ENCODE data around the gene MTCH1. TPM values are rescaled to one million over a fixed set of nuclear protein-coding genes. Genes with fewer than 3 reads are reported as not detected.

MTCH1 gene
- total and polyA plus RNA-seq, 9 of the 15 experiments (the other 6 are each of a cell fraction or from before 2014, with no cell fraction given), result 7.9 to 161 (median 118) TPM

DNA sequence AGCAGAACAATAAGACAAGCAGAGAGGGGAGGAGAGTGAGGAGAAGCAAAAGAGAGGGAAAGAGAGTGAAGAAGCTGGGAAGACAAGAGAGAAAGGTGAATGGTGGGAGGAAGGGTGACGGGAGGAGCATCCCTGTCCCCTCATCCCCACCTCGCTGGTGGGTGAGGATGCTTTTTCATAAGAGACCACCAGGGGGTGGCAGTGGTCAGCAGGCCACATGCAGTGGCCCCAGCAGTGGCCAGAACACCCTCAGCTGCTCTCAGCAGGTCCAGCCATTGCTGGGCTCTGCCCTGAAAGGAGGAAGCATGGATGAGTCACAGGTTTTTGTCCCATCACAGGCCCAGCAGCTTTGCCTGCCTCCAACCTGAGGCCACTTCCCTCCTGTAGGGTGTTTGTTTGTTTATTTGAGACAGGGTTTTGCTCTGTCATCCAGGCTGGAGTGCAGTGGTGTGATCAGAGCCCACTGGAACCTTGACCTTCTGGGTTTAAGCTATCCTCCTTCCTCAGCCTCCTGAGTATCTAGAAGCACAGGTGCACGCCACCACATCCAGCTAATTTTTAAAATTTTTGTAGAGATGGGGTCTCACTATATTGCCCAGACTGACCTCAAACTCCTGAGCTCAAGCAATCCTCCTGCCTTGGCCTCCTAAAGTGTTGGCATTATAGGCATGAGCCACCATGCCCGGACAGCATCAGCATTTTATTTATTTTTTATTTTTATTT lies 43.4 kb upstream of the MTCH1 start (continued):
- TF ChIP-seq ZBTB11 (CRISPR knock-in tag; IDR thresholded peaks at IDR 0.05) (no peak), STAT5B (CRISPR knock-in tag; IDR thresholded peaks at IDR 0.05) (no peak), KLF6 (CRISPR knock-in tag; IDR thresholded peaks at IDR 0.05; ENCODE audit: borderline replicate concordance) (peak; percentile 53), MGA (IDR thresholded peaks at IDR 0.05) (no peak; the same call in 1 of the 2 replicates), ZNF695 (CRISPR knock-in tag; IDR thresholded peaks at IDR 0.05) (no peak)
- TF ChIP-seq, protein P1, sequence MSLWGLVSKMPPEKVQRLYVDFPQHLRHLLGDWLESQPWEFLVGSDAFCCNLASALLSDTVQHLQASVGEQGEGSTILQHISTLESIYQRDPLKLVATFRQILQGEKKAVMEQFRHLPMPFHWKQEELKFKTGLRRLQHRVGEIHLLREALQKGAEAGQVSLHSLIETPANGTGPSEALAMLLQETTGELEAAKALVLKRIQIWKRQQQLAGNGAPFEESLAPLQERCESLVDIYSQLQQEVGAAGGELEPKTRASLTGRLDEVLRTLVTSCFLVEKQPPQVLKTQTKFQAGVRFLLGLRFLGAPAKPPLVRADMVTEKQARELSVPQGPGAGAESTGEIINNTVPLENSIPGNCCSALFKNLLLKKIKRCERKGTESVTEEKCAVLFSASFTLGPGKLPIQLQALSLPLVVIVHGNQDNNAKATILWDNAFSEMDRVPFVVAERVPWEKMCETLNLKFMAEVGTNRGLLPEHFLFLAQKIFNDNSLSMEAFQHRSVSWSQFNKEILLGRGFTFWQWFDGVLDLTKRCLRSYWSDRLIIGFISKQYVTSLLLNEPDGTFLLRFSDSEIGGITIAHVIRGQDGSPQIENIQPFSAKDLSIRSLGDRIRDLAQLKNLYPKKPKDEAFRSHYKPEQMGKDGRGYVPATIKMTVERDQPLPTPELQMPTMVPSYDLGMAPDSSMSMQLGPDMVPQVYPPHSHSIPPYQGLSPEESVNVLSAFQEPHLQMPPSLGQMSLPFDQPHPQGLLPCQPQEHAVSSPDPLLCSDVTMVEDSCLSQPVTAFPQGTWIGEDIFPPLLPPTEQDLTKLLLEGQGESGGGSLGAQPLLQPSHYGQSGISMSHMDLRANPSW (CRISPR knock-in tag; IDR thresholded peaks at IDR 0.05), result no peak
